SK-MEL-5 (cell line): ENCODE measurements around the gene IL16. TPM values are rescaled to one million over a fixed set of nuclear protein-coding genes. Genes with fewer than 3 reads are reported as not detected.

Experiments used
- DNase-seq: peaks from one replicate; pipeline ENCODE4 v3.0.0-alpha.2; 2016; ENCODE audit warnings: low read depth, low spot score
- in situ Hi-C: cut with HindIII; loops from 2 replicates; pipeline ENCODE4 v1.10.0; 2016; ENCODE audit warnings: low sequenced_read_pairs, high pct_unique_total_duplicates, low pct_unique_long_range_greater_than_20kb
- total RNA-seq: library from RNA; depleted of rRNA; stranded (reverse); fragments of >200 nt; shearing (Covaris generic); gene quantifications from 2 replicates; pipeline ENCODE4 v1.2.3, GENCODE V29; 2014

The IL16 gene
- total RNA-seq, 1 experiment from 2014 or later: 6.4 TPM

DNA sequence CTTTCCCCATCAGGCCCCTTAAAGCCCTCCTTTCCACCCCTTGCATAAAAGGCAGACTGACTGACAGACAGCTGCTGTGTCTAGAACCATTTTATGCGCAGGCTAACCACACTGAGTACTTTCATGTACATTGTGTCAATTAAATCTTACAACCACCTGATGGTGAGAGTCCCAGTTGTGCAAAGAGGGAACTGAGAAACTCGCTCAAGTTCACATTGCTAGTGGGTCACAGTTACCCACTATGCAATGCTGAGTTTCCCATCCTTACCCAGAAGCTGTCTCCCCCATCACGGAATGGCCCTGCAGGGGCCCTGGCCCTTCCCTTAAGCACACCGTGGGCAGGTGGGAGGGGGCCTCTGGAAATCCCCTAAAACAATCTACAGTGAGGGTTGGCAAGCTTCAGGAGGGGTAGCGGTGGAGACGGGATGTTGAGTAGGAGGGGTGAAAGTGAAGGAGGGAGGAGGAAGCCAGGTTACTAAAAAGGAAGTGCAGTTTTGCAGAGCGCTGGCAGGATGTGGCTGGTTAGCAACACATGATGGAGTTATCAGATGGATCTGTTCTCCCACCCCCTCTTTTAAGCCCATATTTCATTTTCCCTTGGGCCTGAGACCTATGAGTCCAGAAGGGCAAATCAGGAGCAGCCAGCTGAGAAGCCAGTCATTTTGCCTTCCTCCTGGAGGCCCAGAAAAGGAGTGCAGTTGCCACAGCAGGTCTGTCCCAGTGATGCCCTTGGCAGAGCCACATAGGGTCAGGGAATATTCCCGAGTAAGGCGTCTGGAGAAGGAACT lies 97.2 kb downstream of the IL16 start:
- in situ Hi-C loops: no loop called here
- no peak for DNase-seq

DNA sequence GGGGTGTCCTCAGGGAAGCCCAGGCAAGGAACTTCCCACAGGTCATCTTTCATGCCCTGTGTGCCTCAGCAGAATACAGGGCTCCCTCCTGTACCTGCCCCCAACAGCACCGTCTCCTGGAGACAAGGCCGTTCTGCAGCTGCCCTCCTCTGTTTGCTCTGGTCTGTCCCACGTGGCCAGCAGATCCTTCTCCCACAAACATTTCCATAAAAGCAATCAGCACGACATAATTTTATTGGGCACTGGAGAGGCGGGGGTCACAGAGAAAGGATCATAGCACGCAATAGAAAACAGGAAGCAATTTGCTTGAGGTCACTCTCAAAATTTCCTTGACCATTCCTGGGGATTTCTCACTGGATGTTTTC lies 97.8 kb downstream of the IL16 start:
- in situ Hi-C loops: no loop called here
- no peak for DNase-seq

DNA sequence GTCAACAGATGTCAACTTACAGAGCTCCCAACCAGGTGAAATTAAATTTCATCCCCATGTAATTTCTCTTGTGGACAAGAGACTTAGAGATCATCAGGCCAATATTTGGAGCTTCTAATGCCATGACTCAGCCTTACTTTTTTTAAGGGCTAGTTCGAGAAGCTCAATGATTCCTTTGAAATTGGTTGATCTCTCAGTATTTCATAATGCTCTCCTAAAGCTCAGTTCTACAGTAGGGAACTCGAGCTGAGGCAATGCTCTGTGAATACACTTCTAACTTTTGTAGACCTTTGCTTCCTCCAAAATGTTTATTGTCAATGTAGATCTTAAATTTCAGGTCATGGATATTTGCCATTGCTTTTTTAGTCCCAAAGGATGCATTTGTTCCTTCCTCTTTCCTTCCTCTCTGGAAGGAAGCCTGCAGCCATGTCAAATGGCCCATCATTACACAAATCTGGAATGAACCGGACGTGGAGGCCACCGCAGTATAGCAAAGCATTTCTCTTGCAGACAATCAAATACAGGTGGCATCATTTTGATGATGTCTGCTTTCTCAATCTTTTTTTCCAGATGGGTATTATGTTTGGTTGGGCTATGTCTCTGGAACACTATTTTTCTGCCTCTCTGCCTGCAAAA lies 98.9 kb downstream of the IL16 start:
- DNase-seq: no peak
- in situ Hi-C loops: no loop called here

DNA sequence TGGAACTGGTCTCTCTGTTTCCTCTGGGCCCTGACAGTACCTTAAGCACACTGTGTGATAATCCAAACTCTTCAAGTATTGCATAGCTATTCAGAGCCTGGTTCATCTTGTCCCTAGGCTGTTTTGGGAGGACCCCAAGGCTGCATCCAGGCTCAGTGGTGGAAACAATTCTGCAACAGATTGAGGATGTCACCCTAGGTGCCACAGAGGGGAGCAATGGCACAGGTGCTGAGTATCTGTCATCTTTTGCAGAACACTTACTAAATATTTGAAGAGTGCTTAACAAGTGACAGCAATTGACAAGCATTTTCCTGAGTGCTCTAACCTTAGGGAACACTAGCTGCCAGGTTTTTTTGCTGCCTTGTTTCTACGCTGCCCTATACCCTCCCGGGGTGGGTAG lies 99.5 kb downstream of the IL16 start:
- DNase-seq: no peak
- in situ Hi-C loops: no loop called here

DNA sequence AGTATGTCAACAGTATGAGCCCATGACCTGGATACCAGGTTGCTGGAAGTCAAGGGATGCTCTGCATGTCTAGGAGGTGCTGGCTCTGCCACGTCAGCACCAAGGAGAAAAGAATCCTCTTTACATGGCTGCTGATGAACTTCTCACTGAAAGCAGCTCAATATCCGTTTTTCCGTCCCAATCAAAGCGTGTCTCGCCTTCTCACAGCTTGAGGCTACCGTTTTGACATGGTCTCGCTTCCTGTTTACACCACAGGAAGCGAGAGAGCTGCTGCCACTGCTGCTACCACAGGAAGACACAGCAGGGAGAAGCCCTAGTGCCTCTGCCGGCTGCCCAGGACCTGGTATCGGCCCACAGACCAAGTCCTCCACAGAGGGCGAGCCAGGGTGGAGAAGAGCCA lies 100.0 kb downstream of the IL16 start:
- no peak for DNase-seq
- in situ Hi-C loops: no loop called here

DNA sequence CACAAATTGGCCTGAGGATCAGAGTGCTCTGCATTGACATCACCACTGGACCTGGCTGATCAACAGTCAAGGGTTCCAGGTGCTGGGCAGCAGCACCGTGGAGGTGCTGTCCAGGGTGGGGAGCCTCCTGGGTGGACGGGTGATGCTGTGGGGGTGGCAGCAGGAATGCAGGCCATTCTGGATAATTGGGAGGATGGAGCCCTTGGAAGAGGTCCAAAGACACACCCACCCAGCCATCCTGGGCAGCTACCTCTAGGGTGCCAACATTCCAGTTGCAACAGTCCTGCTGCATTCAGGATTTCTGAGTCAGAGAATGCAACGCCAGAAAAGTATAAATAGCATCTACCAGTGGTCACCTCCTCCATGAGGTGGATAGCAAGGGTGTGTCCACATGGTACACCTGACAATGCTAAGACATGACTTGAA lies 100.5 kb downstream of the IL16 start:
- DNase-seq: no peak

DNA sequence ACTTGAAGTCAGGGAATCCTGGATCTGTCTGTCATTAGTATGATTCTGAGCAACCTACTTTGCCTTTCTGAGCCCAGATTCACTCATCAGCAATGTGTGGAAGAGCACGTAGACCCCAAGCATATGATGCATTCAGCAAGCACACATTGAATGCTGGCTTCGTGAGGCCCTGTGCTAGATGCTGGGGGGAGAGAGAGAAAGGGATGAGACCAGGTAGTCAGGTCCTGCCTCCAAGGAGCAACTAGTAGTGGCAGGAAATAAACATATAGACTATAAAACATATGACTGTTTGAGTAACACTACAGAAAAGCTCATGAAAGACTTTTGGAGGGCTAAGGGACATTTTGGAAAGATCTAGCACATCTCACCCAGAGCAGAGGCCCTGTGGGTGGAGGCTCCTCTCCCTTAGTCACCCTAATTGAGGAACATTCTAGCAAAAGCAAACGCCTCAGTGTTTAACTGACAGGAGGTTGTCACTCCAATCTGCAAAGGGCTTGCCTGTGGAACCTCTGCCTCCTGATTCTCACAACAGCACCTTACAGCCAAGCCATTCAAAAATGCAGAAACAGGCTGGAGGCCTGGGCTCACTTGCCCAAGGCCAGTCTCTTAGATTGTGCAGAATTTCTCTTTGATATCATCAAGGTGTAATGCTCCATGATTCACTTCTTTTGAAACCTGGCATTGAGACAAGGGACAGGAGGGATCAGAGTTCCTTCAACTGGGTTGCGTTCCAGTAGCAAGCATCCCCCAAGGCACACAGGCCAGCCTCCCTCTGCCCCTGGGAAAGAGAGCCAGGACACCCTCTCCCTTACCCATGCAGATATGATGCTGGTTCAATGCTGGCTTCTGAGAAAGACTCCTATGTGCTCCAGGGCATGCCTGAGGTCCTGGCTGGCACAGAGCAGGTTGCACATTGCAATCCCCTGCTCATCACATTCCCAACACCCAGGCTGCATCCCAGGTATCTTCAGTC lies 101.2 kb downstream of the IL16 start:
- in situ Hi-C loops: no loop called here
- DNase-seq: no peak

More for the DNA sequence above, 100.5 kb downstream of the IL16 start:
- in situ Hi-C loops: no loop called here

DNA sequence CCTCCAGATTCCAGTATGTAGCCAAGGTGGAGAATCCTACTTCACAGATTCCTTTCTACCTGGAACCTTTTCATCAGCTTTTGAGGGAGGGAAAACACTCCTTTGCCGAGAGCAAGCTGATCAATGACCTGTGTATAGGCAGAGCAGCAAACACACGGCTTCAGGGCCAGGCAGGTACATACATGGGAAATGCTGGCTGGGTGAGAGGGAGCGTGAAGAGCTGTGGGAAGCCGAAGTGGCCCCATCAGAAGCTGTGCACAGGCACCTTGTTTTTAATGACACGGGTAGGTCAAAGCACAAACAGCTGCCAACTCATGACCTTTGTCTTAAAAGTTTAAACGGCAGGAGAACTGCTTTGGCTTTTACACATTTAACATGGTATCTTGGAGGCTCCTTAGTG lies 101.9 kb downstream of the IL16 start:
- no peak for DNase-seq
- in situ Hi-C loops: no loop called here

DNA sequence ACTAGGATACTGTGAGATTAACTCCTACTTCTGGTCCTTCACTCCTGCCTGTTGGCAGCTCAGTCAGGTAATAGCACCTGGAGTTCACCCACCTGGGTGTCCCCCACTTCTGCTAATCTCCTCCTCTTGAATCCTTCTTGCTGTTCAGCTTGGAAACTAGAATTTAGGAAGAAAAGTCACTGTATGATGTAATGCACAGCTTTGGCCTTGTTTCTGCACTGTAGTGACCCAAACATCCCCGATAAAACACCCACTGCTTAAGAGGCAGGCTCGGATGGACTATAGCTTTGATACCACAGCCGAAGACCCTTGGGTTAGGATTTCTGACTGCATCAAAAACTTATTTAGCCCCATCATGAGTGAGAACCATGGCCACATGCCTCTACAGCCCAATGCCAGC lies 102.5 kb downstream of the IL16 start:
- DNase-seq: no peak
- in situ Hi-C loops: no loop called here

DNA sequence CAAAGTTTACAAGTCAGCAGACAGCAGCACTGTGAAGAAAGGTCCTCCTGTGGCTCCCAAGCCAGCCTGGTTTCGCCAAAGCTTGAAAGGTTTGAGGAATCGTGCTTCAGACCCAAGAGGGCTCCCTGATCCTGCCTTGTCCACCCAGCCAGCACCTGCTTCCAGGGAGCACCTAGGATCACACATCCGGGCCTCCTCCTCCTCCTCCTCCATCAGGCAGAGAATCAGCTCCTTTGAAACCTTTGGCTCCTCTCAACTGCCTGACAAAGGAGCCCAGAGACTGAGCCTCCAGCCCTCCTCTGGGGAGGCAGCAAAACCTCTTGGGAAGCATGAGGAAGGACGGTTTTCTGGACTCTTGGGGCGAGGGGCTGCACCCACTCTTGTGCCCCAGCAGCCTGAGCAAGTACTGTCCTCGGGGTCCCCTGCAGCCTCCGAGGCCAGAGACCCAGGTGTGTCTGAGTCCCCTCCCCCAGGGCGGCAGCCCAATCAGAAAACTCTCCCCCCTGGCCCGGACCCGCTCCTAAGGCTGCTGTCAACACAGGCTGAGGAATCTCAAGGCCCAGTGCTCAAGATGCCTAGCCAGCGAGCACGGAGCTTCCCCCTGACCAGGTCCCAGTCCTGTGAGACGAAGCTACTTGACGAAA lies 103.1 kb downstream of the IL16 start:
- DNase-seq: no peak
- in situ Hi-C loops: no loop called here

DNA sequence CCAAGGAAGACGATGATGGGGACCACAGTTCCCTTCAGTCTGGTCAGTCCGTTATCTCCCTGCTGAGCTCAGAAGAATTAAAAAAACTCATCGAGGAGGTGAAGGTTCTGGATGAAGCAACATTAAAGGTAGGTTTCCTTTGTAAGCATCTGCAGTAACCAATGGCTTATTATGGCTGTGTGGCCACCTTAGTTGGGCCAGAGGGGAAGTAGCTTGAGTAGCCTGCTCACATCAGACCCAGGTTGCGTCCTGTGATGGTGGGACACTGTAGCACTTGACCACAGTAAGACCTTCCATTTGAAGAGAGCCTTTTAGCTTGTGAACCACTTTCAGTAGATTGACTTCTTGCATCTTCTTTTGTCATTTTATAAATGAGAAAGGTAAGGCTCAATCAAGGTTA lies 104.7 kb downstream of the IL16 start:
- DNase-seq: no peak
- in situ Hi-C loops: no loop called here

DNA sequence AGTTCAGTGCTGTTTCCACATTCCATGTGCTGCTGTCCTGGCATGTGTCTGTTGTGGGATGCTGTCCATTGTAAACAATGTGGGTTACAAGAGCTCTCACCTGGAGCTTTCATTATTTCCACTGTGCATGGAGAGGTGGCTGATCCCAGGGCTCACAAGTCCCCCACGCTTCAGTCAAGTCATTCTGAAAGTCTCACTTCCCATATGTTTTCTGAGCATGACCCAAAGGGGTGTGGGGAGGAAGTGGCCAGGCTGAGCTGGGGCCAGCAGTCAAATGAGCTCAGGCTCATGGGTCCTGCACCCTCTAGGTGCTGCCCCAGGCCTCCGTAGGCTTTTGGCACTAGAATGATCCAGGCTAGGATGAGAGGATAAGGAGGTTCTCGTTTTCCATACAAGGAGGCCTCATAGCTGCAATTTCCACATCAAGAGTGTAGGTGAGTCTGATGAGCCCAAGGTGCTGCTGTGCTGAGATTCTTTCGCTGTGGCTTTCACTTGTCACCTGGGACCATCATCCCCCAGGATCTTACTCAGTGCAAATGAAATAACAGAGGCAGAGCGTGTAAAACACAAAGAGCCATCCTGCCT lies 105.2 kb downstream of the IL16 start:
- in situ Hi-C loops: no loop called here
- DNase-seq: no peak

DNA sequence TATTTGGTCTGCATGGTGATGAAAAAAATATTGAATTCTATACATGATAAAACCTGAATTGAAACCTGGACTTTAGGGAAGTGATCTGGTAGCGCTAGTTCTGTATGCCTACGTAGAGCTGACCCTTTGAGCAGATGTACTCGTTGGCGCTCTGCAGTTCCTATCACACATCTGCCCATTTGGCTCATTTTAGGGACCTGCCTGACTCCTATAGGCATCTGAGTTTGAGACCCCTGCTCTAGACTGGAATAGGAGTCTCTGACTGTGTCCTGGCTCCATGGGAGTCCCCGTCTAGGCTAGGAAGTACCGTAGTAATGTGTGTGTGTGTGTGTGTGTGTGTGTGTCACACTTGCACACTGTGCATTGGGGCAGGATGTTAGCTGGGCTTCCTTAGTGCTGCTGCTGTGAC lies 106.0 kb downstream of the IL16 start:
- in situ Hi-C loops: no loop called here
- DNase-seq: no peak

DNA sequence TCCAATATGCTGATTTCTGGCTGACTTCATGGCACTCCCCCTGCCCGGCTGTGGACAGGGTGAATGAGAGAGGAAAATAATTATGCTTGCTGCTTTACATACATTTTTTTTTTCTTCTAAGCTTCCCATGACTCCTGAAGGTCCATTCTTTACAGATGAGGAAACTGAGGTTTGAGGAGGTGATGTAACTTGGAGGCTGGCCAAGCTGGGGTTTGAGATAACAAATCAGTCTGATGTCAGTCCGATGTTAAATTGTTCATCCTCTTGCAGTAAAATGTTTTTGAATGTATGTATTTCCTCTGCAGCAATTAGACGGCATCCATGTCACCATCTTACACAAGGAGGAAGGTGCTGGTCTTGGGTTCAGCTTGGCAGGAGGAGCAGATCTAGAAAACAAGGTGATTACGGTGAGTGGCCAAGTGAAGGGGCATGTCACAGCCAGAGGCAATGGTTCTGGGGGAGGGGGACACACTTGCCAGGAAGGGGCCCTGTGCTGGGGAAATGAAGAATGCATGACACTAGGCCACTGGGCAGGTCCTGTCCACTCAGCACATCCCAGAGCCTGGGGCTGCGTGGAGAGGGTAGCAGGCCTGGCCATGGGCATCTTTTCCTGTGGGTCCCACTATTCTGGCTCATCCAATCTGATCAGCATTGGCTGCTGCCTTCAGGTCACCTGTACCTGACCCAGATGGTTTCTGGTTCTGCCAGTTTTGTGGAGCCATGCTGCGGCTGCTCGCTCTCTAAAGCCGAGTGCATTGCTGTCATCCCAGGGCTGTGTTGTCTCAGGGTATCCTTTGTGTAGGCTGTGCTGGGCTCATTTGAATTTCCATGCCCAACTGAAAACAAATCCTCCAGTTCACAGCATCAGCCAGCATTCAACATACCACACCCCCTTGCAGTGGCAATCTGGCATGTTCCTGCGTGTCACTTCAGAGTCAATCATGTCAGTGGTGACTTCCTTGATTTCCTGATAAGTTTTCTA lies 106.9 kb downstream of the IL16 start:
- in situ Hi-C loops: no loop called here
- DNase-seq: no peak

DNA sequence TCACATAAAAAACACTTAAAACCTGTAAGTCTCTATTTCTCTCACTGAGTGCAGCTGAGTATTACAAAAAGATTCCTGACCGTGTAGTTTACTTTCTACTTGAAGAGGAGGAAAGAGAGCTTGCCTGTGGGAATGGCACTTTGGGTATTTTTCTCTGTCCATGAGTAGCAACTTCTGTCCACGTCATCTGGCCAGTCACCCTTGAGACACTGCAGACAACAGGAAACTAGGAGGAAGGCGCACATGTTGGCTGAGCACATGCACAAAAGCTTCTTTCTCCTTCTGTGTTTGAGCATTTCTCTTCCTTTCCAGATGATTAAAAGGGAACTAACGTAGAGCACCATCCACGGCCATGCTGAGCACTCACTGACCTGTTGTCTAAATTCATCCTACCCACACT lies 107.5 kb downstream of the IL16 start:
- DNase-seq: no peak
- in situ Hi-C loops: no loop called here

DNA sequence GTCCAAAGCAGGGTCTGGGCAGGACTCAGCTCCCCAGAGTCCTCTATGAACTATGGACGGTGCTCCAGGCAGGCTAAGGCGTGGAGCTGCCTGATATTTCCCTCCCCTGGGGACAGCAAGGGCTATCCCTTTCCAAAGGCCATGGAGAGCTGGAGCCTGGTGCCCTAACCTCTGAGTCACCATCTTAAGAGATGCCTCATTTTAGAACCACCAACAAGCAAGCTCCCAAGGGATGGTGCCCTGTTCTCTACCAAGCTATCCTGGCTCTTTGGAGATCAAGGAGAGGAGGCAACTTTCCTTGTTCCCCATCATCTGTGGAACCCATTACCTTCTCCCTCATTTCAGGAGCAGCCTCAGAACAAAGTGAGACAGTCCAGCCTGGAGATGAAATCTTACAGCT lies 111.6 kb downstream of the IL16 start:
- in situ Hi-C loops: no loop called here
- no peak for DNase-seq
